Keratinocyte (primary cell): ENCODE measurements around the gene AK1. TPM values are rescaled to one million over a fixed set of nuclear protein-coding genes. Genes with fewer than 3 reads are reported as not detected.

Experiments used
- DNase-seq: peaks from one replicate; pipeline ENCODE4 v3.0.0-alpha.2; 2011; ENCODE audit warnings: low read depth, missing footprints, low spot score
- FAIRE-seq: peaks from 2 replicates; lab custom pipeline; 2011; peaks lifted over from hg19 to GRCh38; lab: Jason Lieb, UNC
- H2AFZ ChIP-seq: 2 replicates; pipeline ENCODE4 v1.6.0; 2012; ENCODE audit warnings: low read length, control low read depth, inconsistent platforms; ENCODE audit not compliant: control insufficient read depth
- H3K27ac ChIP-seq: 2 replicates; pipeline ENCODE4 v1.5.1; 2011; ENCODE audit warnings: low read length; ENCODE audit not compliant: control insufficient read depth, insufficient read depth
- H3K27me3 ChIP-seq: 3 replicates; pipeline ENCODE4 v1.6.0; 2011; ENCODE audit warnings: low read length; ENCODE audit not compliant: control insufficient read depth, insufficient read depth; ENCODE audit errors: extremely low read depth
- H3K36me3 ChIP-seq, 2 experiments: 2 replicates in 1 of 2; 3 replicates in 1 of 2; pipeline ENCODE4 v1.5.1; 2011; ENCODE audit warnings: low read length in 2 of 2, mild to moderate bottlenecking in 1 of 2; ENCODE audit not compliant: control insufficient read depth in 2 of 2, insufficient read depth in 2 of 2; ENCODE audit errors: extremely low read depth in 1 of 2
- H3K4me1 ChIP-seq: 3 replicates; pipeline ENCODE4 v1.5.1; 2011; ENCODE audit warnings: low read length; ENCODE audit not compliant: control insufficient read depth, insufficient read depth; ENCODE audit errors: extremely low read depth
- H3K4me2 ChIP-seq: 3 replicates; pipeline ENCODE4 v1.6.0; 2011; ENCODE audit warnings: low read depth, low read length; ENCODE audit not compliant: control insufficient read depth, insufficient read depth; ENCODE audit errors: extremely low read depth
- H3K4me3 ChIP-seq, 3 experiments: fragments of 200-600 bp in 1 of 3; sonication (generic) in 1 of 3; 2 replicates in 2 of 3; 3 replicates in 1 of 3; pipeline ENCODE4 v1.5.1; 2011 to 2016; ENCODE audit warnings: low read length in 3 of 3, mild to moderate bottlenecking in 3 of 3, control low read depth in 2 of 3, inconsistent platforms in 1 of 3, low read depth in 1 of 3, mixed read lengths in 1 of 3, mixed run types in 1 of 3, moderate library complexity in 1 of 3; ENCODE audit not compliant: control insufficient read depth in 2 of 3, insufficient read depth in 2 of 3; ENCODE audit errors: extremely low read depth in 1 of 3
- H3K79me2 ChIP-seq: 2 replicates; pipeline ENCODE4 v1.6.0; 2012; ENCODE audit warnings: low read length; ENCODE audit not compliant: control insufficient read depth, insufficient read depth
- H3K9ac ChIP-seq: 3 replicates; pipeline ENCODE4 v1.6.0; 2011; ENCODE audit warnings: low read length; ENCODE audit not compliant: control insufficient read depth, insufficient read depth; ENCODE audit errors: extremely low read depth
- H3K9me1 ChIP-seq: 3 replicates; pipeline ENCODE4 v1.6.0; 2011; ENCODE audit warnings: low read length; ENCODE audit not compliant: control insufficient read depth, insufficient read depth; ENCODE audit errors: extremely low read depth
- H3K9me3 ChIP-seq: 2 replicates; pipeline ENCODE4 v1.5.1; 2012; ENCODE audit warnings: low read depth, low read length; ENCODE audit not compliant: control insufficient read depth
- H4K20me1 ChIP-seq: 3 replicates; pipeline ENCODE4 v1.6.0; 2011; ENCODE audit warnings: low read length; ENCODE audit not compliant: control insufficient read depth, insufficient read depth; ENCODE audit errors: extremely low read depth
- EZH2 ChIP-seq: IDR thresholded peaks from one replicate; pipeline ENCODE4 v1.6.1; 2012; ENCODE audit warnings: inconsistent platforms, mild to moderate bottlenecking, low read length, moderate library complexity
- dilution Hi-C: fragments of 300-500 bp; cut with MboI; formaldehyde crosslinking; loops from one replicate; pipeline ENCODE4 v1.7.0; 2020; ENCODE audit warnings: low sequenced_read_pairs; ENCODE audit not compliant: extremely low pct_ligation_motif_present
- polyA plus RNA-seq, 5 experiments: library from polyadenylated mRNA; depleted of rRNA in 3 of 5; stranded (reverse) in 3 of 5; stranded (forward) in 1 of 5; unstranded in 1 of 5; fragments of >200 nt; gene quantifications; 1 replicate in 1 of 5; 2 replicates in 3 of 5; 3 replicates in 1 of 5; pipeline versions ENCODE4 v1.2.1 to v1.2.3, GENCODE V29; 2011 to 2012; ENCODE audit warnings: missing spikeins in 2 of 5, low read depth in 1 of 5, low replicate concordance in 1 of 5
- TF ChIP-seq, protein P1 (sequence below), 3 experiments: IDR thresholded peaks in 1 of 3; conservative IDR thresholded peaks in 1 of 3; optimal IDR thresholded peaks in 1 of 3; 2 replicates in 2 of 3; 3 replicates in 1 of 3; pipeline versions ENCODE3 to v1.5.1; 2011; ENCODE audit warnings: low read length in 3 of 3, mild to moderate bottlenecking in 3 of 3, moderate library complexity in 2 of 3, control low read depth in 1 of 3, inconsistent platforms in 1 of 3; ENCODE audit not compliant: insufficient read depth in 2 of 3; ENCODE audit errors: extremely low read depth in 1 of 3

AK1 gene
- polyA plus RNA-seq, 1 donor (not counting 4 experiments of a cell fraction or from before 2014, with no cell fraction given), result 40.2 TPM

GRCh38 chr9:127878652-127879390 lies 1.3 kb upstream of the AK1 start:
- H3K4me3 ChIP-seq, result no peak overlapping the region
- FAIRE-seq (no peak), DNase-seq (no peak)
- H2AFZ ChIP-seq, result no peak overlapping the region
- H3K79me2 ChIP-seq, result peaks cover 2% of the 10 kb centered on the region
- TF ChIP-seq EZH2, result no peak
- TF ChIP-seq, protein P1, sequence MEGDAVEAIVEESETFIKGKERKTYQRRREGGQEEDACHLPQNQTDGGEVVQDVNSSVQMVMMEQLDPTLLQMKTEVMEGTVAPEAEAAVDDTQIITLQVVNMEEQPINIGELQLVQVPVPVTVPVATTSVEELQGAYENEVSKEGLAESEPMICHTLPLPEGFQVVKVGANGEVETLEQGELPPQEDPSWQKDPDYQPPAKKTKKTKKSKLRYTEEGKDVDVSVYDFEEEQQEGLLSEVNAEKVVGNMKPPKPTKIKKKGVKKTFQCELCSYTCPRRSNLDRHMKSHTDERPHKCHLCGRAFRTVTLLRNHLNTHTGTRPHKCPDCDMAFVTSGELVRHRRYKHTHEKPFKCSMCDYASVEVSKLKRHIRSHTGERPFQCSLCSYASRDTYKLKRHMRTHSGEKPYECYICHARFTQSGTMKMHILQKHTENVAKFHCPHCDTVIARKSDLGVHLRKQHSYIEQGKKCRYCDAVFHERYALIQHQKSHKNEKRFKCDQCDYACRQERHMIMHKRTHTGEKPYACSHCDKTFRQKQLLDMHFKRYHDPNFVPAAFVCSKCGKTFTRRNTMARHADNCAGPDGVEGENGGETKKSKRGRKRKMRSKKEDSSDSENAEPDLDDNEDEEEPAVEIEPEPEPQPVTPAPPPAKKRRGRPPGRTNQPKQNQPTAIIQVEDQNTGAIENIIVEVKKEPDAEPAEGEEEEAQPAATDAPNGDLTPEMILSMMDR (optimal IDR thresholded peaks at IDR 0.05 in 1 of 3, IDR thresholded peaks at IDR 0.05 in 1 of 3, conservative IDR thresholded peaks at IDR 0.05 in 1 of 3; ENCODE audit: extremely low read depth in 1 of 3, insufficient read depth in 2 of 3, low read length in 3 of 3), result no peak
- H3K9ac ChIP-seq, result no peak overlapping the region
- no peaks in the 10 kb centered on the region for H3K27me3 ChIP-seq
- H3K36me3 ChIP-seq, result no peaks in the 10 kb centered on the region
- no peak overlapping the region for H3K27ac ChIP-seq
- dilution Hi-C loops, result no loop called here
- no peaks in the 10 kb centered on the region for H3K9me1 ChIP-seq
- no peak overlapping the region for H3K4me2 ChIP-seq
- no peaks in the 10 kb centered on the region for H4K20me1 ChIP-seq
- H3K9me3 ChIP-seq, result no peaks in the 10 kb centered on the region
- peaks cover 24% of the 10 kb centered on the region for H3K4me1 ChIP-seq

DNA sequence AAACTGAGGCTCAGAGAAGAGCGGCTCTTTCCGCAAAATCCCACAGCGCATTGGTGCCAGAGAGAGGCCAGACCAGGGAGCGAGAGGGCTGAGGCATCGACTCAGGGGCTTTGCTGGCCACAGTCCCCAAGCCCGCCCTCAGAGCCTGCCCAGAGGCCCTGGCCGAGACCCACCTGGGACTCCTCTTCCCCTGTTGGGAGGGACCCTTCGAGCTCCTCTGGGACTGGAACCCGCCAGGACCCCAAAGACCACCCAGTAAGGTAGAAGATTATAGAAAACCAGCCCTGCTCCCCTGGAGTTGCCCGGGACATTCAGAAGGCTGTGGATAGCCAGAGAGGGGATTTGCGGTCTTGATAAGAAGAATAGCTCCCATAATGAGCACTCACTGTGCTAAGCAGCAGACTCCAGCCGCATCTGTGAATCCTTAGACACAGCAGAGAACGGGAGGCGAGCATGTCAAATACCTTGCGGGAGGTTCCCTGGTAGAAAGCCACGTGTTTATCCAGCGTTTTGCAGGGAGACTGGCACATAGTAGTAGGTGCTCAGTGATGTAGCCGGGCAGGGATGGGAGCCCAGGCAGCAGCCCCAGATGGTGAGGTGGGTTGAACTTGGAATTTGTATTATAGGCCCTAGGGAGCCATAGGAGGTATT lies 651 bp upstream of the AK1 start:
- Histone ChIP-seq H3K4me3 (peak overlapping the region; percentile 46 to 68 (median 67)), H2AFZ (peak overlapping the region; percentile 83), H3K4me1 (peaks cover 24% of the 10 kb centered on the region), H3K36me3 (no peaks in the 10 kb centered on the region), H3K27ac (no peak overlapping the region), H3K9me1 (no peaks in the 10 kb centered on the region), H3K79me2 (peaks cover 2% of the 10 kb centered on the region), H4K20me1 (no peaks in the 10 kb centered on the region), H3K4me2 (peak overlapping the region; percentile 80), H3K27me3 (no peaks in the 10 kb centered on the region), H3K9ac (peak overlapping the region; percentile 65), H3K9me3 (no peaks in the 10 kb centered on the region)
- no peak for DNase-seq
- dilution Hi-C loops, result no loop called here
- TF ChIP-seq, protein P1 (optimal IDR thresholded peaks at IDR 0.05 in 1 of 3, IDR thresholded peaks at IDR 0.05 in 1 of 3, conservative IDR thresholded peaks at IDR 0.05 in 1 of 3; ENCODE audit: extremely low read depth in 1 of 3, insufficient read depth in 2 of 3, low read length in 3 of 3), result no peak
- no peak for TF ChIP-seq EZH2
- no peak for FAIRE-seq
